IMR-90 (cell line): ENCODE results near the gene ADAMTSL2. TPM values are rescaled to one million over a fixed set of nuclear protein-coding genes. Genes with fewer than 3 reads are reported as not detected.

ENCODE experiments used
- ATAC-seq: fragments of 200-7000 bp; cut with Tn5 transposase; 2 replicates; pipeline ENCODE4 v1.9.1; 2020; ENCODE audit warnings: low read depth, mild to moderate bottlenecking, moderate library complexity
- BruUV-seq: library from RNA; stranded (reverse); fragments of 400-500 nt; replicated peaks from 2 replicates; lab custom pipeline; 2021; lab: Mats Ljungman, UMichigan
- CTCF ChIA-PET: fragments of 300-600 bp; formaldehyde crosslinking; extraction: SDS; loops from one replicate; lab custom pipeline; 2021; ENCODE audit warnings: antibody characterized with exemption; lab: Yijun Ruan, JAX
- POLR2A ChIA-PET: fragments of 300-600 bp; sonication (Branson Sonifier 250); formaldehyde crosslinking; loops from one replicate; lab custom pipeline; 2022; ENCODE audit warnings: antibody characterized with exemption; ENCODE audit not compliant: unreplicated experiment; lab: Charles Lee
- DNase-seq: peaks from one replicate; pipeline ENCODE4 v3.0.0; 2013
- H2AFZ ChIP-seq: replicated peaks from 2 replicates; pipeline ENCODE3; 2013; ENCODE audit warnings: low read length, mild to moderate bottlenecking; ENCODE audit not compliant: poor library complexity
- H2AK5ac ChIP-seq: 2 replicates; pipeline ENCODE4 v1.6.1; 2013; ENCODE audit warnings: low read depth, low read length, inconsistent platforms
- H2AK9ac ChIP-seq: replicated peaks from 2 replicates; pipeline ENCODE3; 2013; ENCODE audit warnings: mild to moderate bottlenecking, low read depth, low read length, moderate library complexity; ENCODE audit not compliant: poor library complexity
- H2BK120ac ChIP-seq: 2 replicates; pipeline ENCODE4 v1.6.1; 2013; ENCODE audit warnings: low read depth, low read length, inconsistent platforms
- H2BK15ac ChIP-seq: 3 replicates; pipeline ENCODE4 v1.6.1; 2013; ENCODE audit warnings: low read depth, low read length, inconsistent platforms
- H2BK20ac ChIP-seq: 2 replicates; pipeline ENCODE4 v1.6.1; 2013; ENCODE audit warnings: low read depth, mild to moderate bottlenecking, inconsistent platforms, low read length, moderate library complexity
- H2BK5ac ChIP-seq: 2 replicates; pipeline ENCODE4 v1.6.1; 2013; ENCODE audit warnings: mild to moderate bottlenecking, low read depth, low read length, inconsistent platforms; ENCODE audit not compliant: poor library complexity, severe bottlenecking
- H3K14ac ChIP-seq: replicated peaks from 2 replicates; pipeline ENCODE4 v1.6.1; 2013; ENCODE audit warnings: low read depth, low read length, inconsistent platforms
- H3K18ac ChIP-seq: 2 replicates; pipeline ENCODE4 v1.6.1; 2013; ENCODE audit warnings: low read depth, low read length, control low read depth
- H3K23ac ChIP-seq: 2 replicates; pipeline ENCODE4 v1.6.1; 2013; ENCODE audit warnings: low read depth, low read length, inconsistent platforms
- H3K27ac ChIP-seq: 2 replicates; pipeline ENCODE4 v1.5.1; 2013; ENCODE audit warnings: mild to moderate bottlenecking, control low read depth, low read length; ENCODE audit not compliant: insufficient read depth
- H3K27me3 ChIP-seq: 2 replicates; pipeline ENCODE4 v1.6.1; 2013; ENCODE audit warnings: low read length; ENCODE audit not compliant: control insufficient read depth, insufficient read depth
- H3K36me3 ChIP-seq: 2 replicates; pipeline ENCODE4 v1.6.1; 2013; ENCODE audit warnings: low read length, mixed read lengths; ENCODE audit not compliant: control insufficient read depth, insufficient read depth
- H3K4ac ChIP-seq: 2 replicates; pipeline ENCODE4 v1.6.1; 2013; ENCODE audit warnings: low read depth, low read length, inconsistent platforms
- H3K4me1 ChIP-seq: 2 replicates; pipeline ENCODE4 v1.6.1; 2013; ENCODE audit warnings: low read length, mixed read lengths; ENCODE audit not compliant: control insufficient read depth, insufficient read depth
- H3K4me2 ChIP-seq: 2 replicates; pipeline ENCODE4 v1.6.1; 2013; ENCODE audit warnings: low read depth, mild to moderate bottlenecking, control low read depth, low read length, moderate library complexity
- H3K4me3 ChIP-seq: 2 replicates; pipeline ENCODE4 v1.5.1; 2013; ENCODE audit warnings: low read depth, mild to moderate bottlenecking, control low read depth, low read length, moderate library complexity; ENCODE audit not compliant: insufficient read depth
- H3K56ac ChIP-seq: 2 replicates; pipeline ENCODE4 v1.6.1; 2013; ENCODE audit warnings: low read length, inconsistent platforms; ENCODE audit not compliant: insufficient read depth; ENCODE audit errors: extremely low read depth
- H3K79me1 ChIP-seq, 2 experiments: 2 replicates each; pipeline ENCODE4 v1.6.1; 2013; ENCODE audit warnings: low read length in 2 of 2, inconsistent platforms in 1 of 2, low read depth in 1 of 2
- H3K9ac ChIP-seq: 2 replicates; pipeline ENCODE4 v1.6.1; 2013; ENCODE audit warnings: low read depth, low read length, control low read depth
- H3K9me1 ChIP-seq: 2 replicates; pipeline ENCODE4 v1.6.1; 2013; ENCODE audit warnings: low read length, inconsistent platforms; ENCODE audit not compliant: insufficient read depth
- H3K9me3 ChIP-seq: 2 replicates; pipeline ENCODE4 v1.6.1; 2013; ENCODE audit warnings: low read length; ENCODE audit not compliant: control insufficient read depth, insufficient read depth
- H4K20me1 ChIP-seq: 2 replicates; pipeline ENCODE4 v1.6.1; 2013; ENCODE audit warnings: low read length, inconsistent platforms; ENCODE audit not compliant: insufficient read depth
- H4K5ac ChIP-seq: 2 replicates; pipeline ENCODE4 v1.6.1; 2013; ENCODE audit warnings: mild to moderate bottlenecking, low read depth, low read length, control low read depth
- H4K8ac ChIP-seq, 2 experiments: 2 replicates each; pipeline ENCODE4 v1.6.1; 2013; ENCODE audit warnings: low read depth in 2 of 2, low read length in 2 of 2, control low read depth in 1 of 2, inconsistent platforms in 1 of 2
- H4K91ac ChIP-seq: 2 replicates; pipeline ENCODE4 v1.6.1; 2013; ENCODE audit warnings: low read depth, low read length, inconsistent platforms; ENCODE audit not compliant: insufficient read depth
- BHLHE40 ChIP-seq: fragments of 150-350 bp; IDR thresholded peaks from 2 replicates; pipeline ENCODE4 v1.6.1; 2016; ENCODE audit warnings: mild to moderate bottlenecking, low read depth, low read length
- MXI1 ChIP-seq: IDR thresholded peaks from 2 replicates; pipeline ENCODE4 v1.6.1; 2012; ENCODE audit warnings: low read depth, mild to moderate bottlenecking, low read length, moderate library complexity, borderline replicate concordance
- NFE2L2 ChIP-seq: fragments of 150-350 bp; IDR thresholded peaks from 2 replicates; pipeline ENCODE4 v1.6.1; 2016; ENCODE audit warnings: low read depth, mild to moderate bottlenecking, low read length
- WGBS, 2 experiments: methylation state at CpG; one replicate each; pipeline versions ENCODE4 v1.1.5 to v1.1.7; 2013; ENCODE audit warnings: missing lambda C conversion rate in 2 of 2; ENCODE audit not compliant: insufficient read length in 1 of 2; ENCODE audit errors: extremely low coverage in 2 of 2; 5-methylcytosine and 5-hydroxymethylcytosine counted together
- dilution Hi-C: fragments of 300-500 bp; cut with HindIII; formaldehyde crosslinking; loops from one replicate; pipeline ENCODE4 v1.14.3; 2018; ENCODE audit warnings: low sequenced_read_pairs; ENCODE audit not compliant: unreplicated experiment
- in situ Hi-C: fragments of 300-500 bp; cut with MboI; formaldehyde crosslinking; loops from 3 replicates; pipeline ENCODE4 v1.14.3; 2019; ENCODE audit warnings: low sequenced_read_pairs, inconsistent platforms, mixed read lengths
- intact Hi-C: fragments of 100-400 bp; cut with micrococcal nuclease; formaldehyde crosslinking; loops from 2 replicates; pipeline ENCODE4 v1.10.0; 2022
- polyA plus RNA-seq, 3 experiments: library from polyadenylated mRNA; depleted of rRNA; stranded (reverse); fragments of >200 nt; gene quantifications; 2 replicates each; pipeline ENCODE4 v1.2.3, GENCODE V29; 2012; ENCODE audit warnings: low replicate concordance in 1 of 3
- total RNA-seq: library from RNA; depleted of rRNA; stranded (reverse); fragments of >200 nt; gene quantifications from 2 replicates; pipeline ENCODE4 v1.2.3, GENCODE V29; 2012

Gene ADAMTSL2
- total and polyA plus RNA-seq, 2 of the 4 experiments (the other 2 are of a cell fraction), result not detected

GRCh38 chr9:133509179-133510083, 25.1 kb upstream of the ADAMTSL2 start:
- Histone ChIP-seq H4K20me1 (peaks cover 3% of the 10 kb centered on the region; the same call in 1 of the 2 replicates), H3K79me1 (no peaks in the 10 kb centered on the region), H3K36me3 (no peaks in the 10 kb centered on the region), H4K8ac (no peak overlapping the region), H2AK5ac (0 out of 2 replicates have a peak overlapping the region, but pooled peaks have one; percentile 36), H4K5ac (no peak overlapping the region), H3K4ac (no peak overlapping the region), H3K9me3 (no peaks in the 10 kb centered on the region), H2AK9ac (peak overlapping the region; percentile 13), H3K9ac (no peak overlapping the region), H2BK5ac (no peak overlapping the region), H2BK120ac (no peak overlapping the region), H3K56ac (no peak overlapping the region), H3K4me3 (no peak overlapping the region), H2AFZ (peak overlapping the region; percentile 60), H3K9me1 (peaks cover 12% of the 10 kb centered on the region; the same call in 1 of the 2 replicates), H3K23ac (no peak overlapping the region), H3K18ac (no peak overlapping the region), H2BK15ac (no peak overlapping the region), H3K4me1 (peaks cover 10% of the 10 kb centered on the region; the same call in 1 of the 2 replicates), H3K14ac (no peak overlapping the region), H2BK20ac (no peak overlapping the region), H4K91ac (no peak overlapping the region), H3K27me3 (peaks cover 21% of the 10 kb centered on the region; the same call in 1 of the 2 replicates), H3K4me2 (no peak overlapping the region), H3K27ac (no peak overlapping the region)
- TF ChIP-seq BHLHE40 (peak; percentile 38), NFE2L2 (no peak), MXI1 (no peak)
- peak; percentile 10 for ATAC-seq
- POLR2A ChIA-PET, result no interaction called here
- intact Hi-C loops (no loop called here), dilution Hi-C loops (no loop called here), in situ Hi-C loops (no loop called here)
- no peak for DNase-seq
- BruUV-seq, result no TSS peak
- 17% methylated on average over 9 of the region's 26 CpGs; no CpG with 5 or more reads in 1 of the 2 experiments for WGBS, 2 experiments
- CTCF ChIA-PET, result interaction anchor here (0.7 to 1.2 kb wide), 2 partner anchors 10 to 209 kb away, joined by 3 read pairs; no protein-coding TSS in a partner anchor
